ENCODE results near the gene HBS1L. TPM values are rescaled to one million over a fixed set of nuclear protein-coding genes. Genes with fewer than 3 reads are reported as not detected.

Gene HBS1L
- total and polyA plus RNA-seq, 9 of the 15 experiments (the other 6 are each of a cell fraction or from before 2014, with no cell fraction given) = 101 to 199 (median 145) TPM

- intact Hi-C loops (cut with micrococcal nuclease) = no loop called here
- Histone ChIP-seq H3K9me1 (ENCODE audit: control insufficient read depth, insufficient read depth, low read length) (no peaks in the 10 kb centered on the region), H3K36me3 (ENCODE audit: control insufficient read depth, insufficient read depth, low read length) (peaks cover 88% of the 10 kb centered on the region), H3K27ac (ENCODE audit: extremely low read depth, low read depth, low read length) (no peak overlapping the region), H3K27me3 (ENCODE audit: control insufficient read depth in 2 of 2, insufficient read depth in 2 of 2, low read length in 2 of 2) (no peaks in the 10 kb centered on the region), H3K9ac (ENCODE audit: insufficient read depth in 1 of 2, low read depth in 2 of 2, low read length in 2 of 2) (no peak overlapping the region), H3K4me2 (ENCODE audit: insufficient read depth, low read length) (no peak overlapping the region), H3K9me3 (replicated peaks; ENCODE audit: control insufficient read depth, insufficient read depth, low read depth, low read length) (no peaks in the 10 kb centered on the region), H2AFZ (ENCODE audit: low read depth, low read length) (no peak overlapping the region), H3K4me1 (replicated peaks in 1 of 2; ENCODE audit: control insufficient read depth in 2 of 2, insufficient read depth in 2 of 2, low read length in 2 of 2) (peaks cover 0 to 5% of the 10 kb centered on the region in 2 experiments; a peak in 3 of 5 replicates), H4K20me1 (replicated peaks; ENCODE audit: control insufficient read depth, insufficient read depth, low read length) (no peaks in the 10 kb centered on the region), H3K79me2 (ENCODE audit: control insufficient read depth, insufficient read depth, low read length) (peaks cover 16% of the 10 kb centered on the region), H3K4me3 (no peak overlapping the region)
- ATAC-seq (no peak), FAIRE-seq (no peak), DNase-seq (ENCODE audit: extremely low read depth in 1 of 4, low spot score in 3 of 4) (no peak)
- WGBS (ENCODE audit: insufficient coverage, low coverage, missing lambda C conversion rate) = 100% methylated on average over 1 of the region's 1 CpG
- no TSS peak for BruUV-seq (replicated peaks)
- ChIA-PET CTCF (ENCODE audit: low intra/inter-chr PET ratio) (no interaction called here), POLR2A (interaction anchor here (0.7 kb wide), 1 partner anchor 226 kb away, joined by 3 read pairs; no protein-coding TSS in a partner anchor)
- in situ Hi-C loops (cut with MboI) = no loop called here
- TF ChIP-seq TAF1 (IDR thresholded peaks at IDR 0.05; ENCODE audit: control insufficient read depth, extremely low read depth, insufficient read depth, low read length, severe bottlenecking) (no peak), RCOR1 (IDR thresholded peaks at IDR 0.05; ENCODE audit: borderline replicate concordance in 1 of 2, low read depth in 2 of 2, low read length in 2 of 2) (no peak), RAD21 (CRISPR knock-in tag; conservative IDR thresholded peaks at IDR 0.05 in 1 of 2, IDR thresholded peaks at IDR 0.05 in 1 of 2) (no peak), ZNF41 (CRISPR knock-in tag; conservative IDR thresholded peaks at IDR 0.05) (no peak), ZNF263 (CRISPR knock-in tag; IDR thresholded peaks at IDR 0.05; ENCODE audit: borderline replicate concordance) (no peak)
These were observed 80.3 kb downstream of the HBS1L start for GRCh38 chr6:134974370-134974769.

- 80% methylated on average over 1 of the region's 1 CpG for WGBS (ENCODE audit: insufficient coverage, low coverage, missing lambda C conversion rate)
- TF ChIP-seq STAT5B (CRISPR knock-in tag; IDR thresholded peaks at IDR 0.05) (no peak), RHOXF2B (CRISPR knock-in tag; conservative IDR thresholded peaks at IDR 0.05) (no peak), HDAC2 (IDR thresholded peaks at IDR 0.05) (no peak), CSDE1 (IDR thresholded peaks at IDR 0.05) (no peak), TAL1 (IDR thresholded peaks at IDR 0.05) (no peak), RNF2 (IDR thresholded peaks at IDR 0.05) (no peak), BCOR (IDR thresholded peaks at IDR 0.05) (no peak), E2F3 (CRISPR knock-in tag; IDR thresholded peaks at IDR 0.05) (no peak), FOS (IDR thresholded peaks at IDR 0.05; ENCODE audit: extremely low read depth, insufficient read length) (no peak), ID3 (CRISPR knock-in tag; IDR thresholded peaks at IDR 0.05) (no peak), ID3 (tag; IDR thresholded peaks at IDR 0.05) (no peak), CREM (IDR thresholded peaks at IDR 0.05; ENCODE audit: low read depth) (no peak), TAF9B (IDR thresholded peaks at IDR 0.05; ENCODE audit: partially characterized antibody) (no peak), CBX1 (IDR thresholded peaks at IDR 0.05; ENCODE audit: low read depth) (no peak), CBX3 (IDR thresholded peaks at IDR 0.05; ENCODE audit: borderline replicate concordance in 1 of 2, low read length in 2 of 2) (no peak)
These were observed 86.9 kb downstream of the HBS1L start for GRCh38 chr6:134967711-134968110.

More at GRCh38 chr6:134967711-134968110, 86.9 kb downstream of the HBS1L start:
- Histone ChIP-seq H3K4me1 (replicated peaks in 1 of 2; ENCODE audit: control insufficient read depth in 2 of 2, insufficient read depth in 2 of 2, low read length in 2 of 2) (no peaks in the 10 kb centered on the region), H3K27ac (ENCODE audit: extremely low read depth, low read depth, low read length) (no peak overlapping the region), H2AFZ (ENCODE audit: low read depth, low read length) (no peak overlapping the region), H3K9me3 (replicated peaks; ENCODE audit: control insufficient read depth, insufficient read depth, low read depth, low read length) (no peaks in the 10 kb centered on the region), H3K36me3 (ENCODE audit: control insufficient read depth, insufficient read depth, low read length) (peaks cover 82% of the 10 kb centered on the region), H3K9me1 (ENCODE audit: control insufficient read depth, insufficient read depth, low read length) (no peaks in the 10 kb centered on the region), H3K4me3 (no peak overlapping the region), H3K9ac (ENCODE audit: insufficient read depth in 1 of 2, low read depth in 2 of 2, low read length in 2 of 2) (no peak overlapping the region), H3K27me3 (ENCODE audit: control insufficient read depth in 2 of 2, insufficient read depth in 2 of 2, low read length in 2 of 2) (no peaks in the 10 kb centered on the region), H4K20me1 (replicated peaks; ENCODE audit: control insufficient read depth, insufficient read depth, low read length) (no peaks in the 10 kb centered on the region), H3K4me2 (ENCODE audit: insufficient read depth, low read length) (no peak overlapping the region), H3K79me2 (ENCODE audit: control insufficient read depth, insufficient read depth, low read length) (no peaks in the 10 kb centered on the region)
- intact Hi-C loops (cut with micrococcal nuclease) = no loop called here
- ATAC-seq = no peak
- ChIA-PET POLR2A (interaction anchor here (0.6 to 1.1 kb wide), 3 partner anchors 8 to 23 kb away, joined by 3 read pairs; no protein-coding TSS in a partner anchor), CTCF (ENCODE audit: low intra/inter-chr PET ratio) (no interaction called here)
- no peak for DNase-seq (ENCODE audit: extremely low read depth in 1 of 4, low spot score in 3 of 4)
- BruUV-seq (replicated peaks) = no TSS peak
- in situ Hi-C loops (cut with MboI) = no loop called here
- FAIRE-seq = no peak
